ENCODE measurements around the gene LLGL1. TPM values are rescaled to one million over a fixed set of nuclear protein-coding genes. Genes with fewer than 3 reads are reported as not detected.

The LLGL1 gene
- total and polyA plus RNA-seq, 8 donors, result 3.4 to 8.4 (median 5.0) TPM

DNA sequence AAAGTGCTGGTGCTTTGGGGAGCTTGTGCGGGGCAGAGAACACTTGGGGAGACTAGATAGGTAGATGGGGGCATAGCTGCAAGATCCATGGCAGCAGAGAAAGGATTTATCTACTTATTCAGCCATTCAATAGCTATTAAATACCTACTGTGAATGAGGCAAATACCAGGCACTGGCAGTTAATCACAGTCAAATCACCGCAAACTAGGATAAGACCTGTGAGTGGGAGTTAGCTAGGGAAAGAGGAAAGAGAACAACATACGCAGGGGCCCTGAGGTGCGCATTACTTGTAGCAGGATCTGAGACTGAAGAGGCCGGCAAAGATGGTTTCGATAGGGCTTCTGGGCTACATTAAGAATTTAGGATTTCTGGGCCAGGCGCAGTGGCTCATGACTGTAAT is 45.6 kb upstream of the LLGL1 start:
- no peak overlapping the region for H3K27ac ChIP-seq
- no peaks in the 10 kb centered on the region for H3K9me3 ChIP-seq
- TF ChIP-seq, protein P1, sequence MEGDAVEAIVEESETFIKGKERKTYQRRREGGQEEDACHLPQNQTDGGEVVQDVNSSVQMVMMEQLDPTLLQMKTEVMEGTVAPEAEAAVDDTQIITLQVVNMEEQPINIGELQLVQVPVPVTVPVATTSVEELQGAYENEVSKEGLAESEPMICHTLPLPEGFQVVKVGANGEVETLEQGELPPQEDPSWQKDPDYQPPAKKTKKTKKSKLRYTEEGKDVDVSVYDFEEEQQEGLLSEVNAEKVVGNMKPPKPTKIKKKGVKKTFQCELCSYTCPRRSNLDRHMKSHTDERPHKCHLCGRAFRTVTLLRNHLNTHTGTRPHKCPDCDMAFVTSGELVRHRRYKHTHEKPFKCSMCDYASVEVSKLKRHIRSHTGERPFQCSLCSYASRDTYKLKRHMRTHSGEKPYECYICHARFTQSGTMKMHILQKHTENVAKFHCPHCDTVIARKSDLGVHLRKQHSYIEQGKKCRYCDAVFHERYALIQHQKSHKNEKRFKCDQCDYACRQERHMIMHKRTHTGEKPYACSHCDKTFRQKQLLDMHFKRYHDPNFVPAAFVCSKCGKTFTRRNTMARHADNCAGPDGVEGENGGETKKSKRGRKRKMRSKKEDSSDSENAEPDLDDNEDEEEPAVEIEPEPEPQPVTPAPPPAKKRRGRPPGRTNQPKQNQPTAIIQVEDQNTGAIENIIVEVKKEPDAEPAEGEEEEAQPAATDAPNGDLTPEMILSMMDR (IDR thresholded peaks at IDR 0.05), result no peak
- no peak for ATAC-seq
- no peaks in the 10 kb centered on the region for H3K36me3 ChIP-seq
- intact Hi-C loops (cut with DNase I), result no loop called here
- peaks cover 0 to 9% (median 6%) of the 10 kb centered on the region in 3 donors for H3K4me1 ChIP-seq
- H3K27me3 ChIP-seq, result no peaks in the 10 kb centered on the region
- no peak for FAIRE-seq
- WGBS, 2 donors, result 93 to 95% methylated on average over 7 of the region's 7 CpGs
- no peak overlapping the region for H3K4me3 ChIP-seq
- no peak for DNase-seq

DNA sequence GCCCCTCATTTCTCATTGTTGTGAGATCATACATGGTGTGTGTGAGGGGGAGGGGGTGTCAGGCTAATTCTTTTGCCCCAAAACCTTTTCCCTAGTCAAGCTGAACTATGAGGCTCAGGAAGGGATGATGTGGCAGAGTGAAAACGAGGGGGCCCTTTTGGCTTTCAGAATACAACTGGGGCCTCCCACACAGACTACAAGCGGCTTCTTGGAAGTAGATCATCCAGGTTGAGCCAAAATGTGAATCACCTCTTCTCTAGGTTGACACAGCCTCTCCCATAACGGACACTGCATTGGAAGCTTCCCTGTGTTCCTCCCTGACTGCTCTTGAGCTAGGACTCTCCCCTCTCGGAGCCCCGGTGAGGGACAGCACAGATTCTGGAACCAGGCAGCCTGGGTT is 44.1 kb upstream of the LLGL1 start:
- H3K4me3 ChIP-seq, result no peak overlapping the region
- H3K27me3 ChIP-seq, result no peaks in the 10 kb centered on the region
- H3K4me1 ChIP-seq, result peaks cover 0 to 14% (median 9%) of the 10 kb centered on the region in 3 donors
- TF ChIP-seq, protein P1 (IDR thresholded peaks at IDR 0.05), result no peak
- DNase-seq (no peak), FAIRE-seq (no peak), ATAC-seq (no peak)
- WGBS, 2 donors, result 77 to 81% methylated on average over 5 of the region's 5 CpGs
- no peaks in the 10 kb centered on the region for H3K9me3 ChIP-seq
- peak overlapping the region in 3 of 4 donors; percentile 94 to 98 (median 97) for H3K27ac ChIP-seq
- intact Hi-C loops (cut with DNase I), result no loop called here
- H3K36me3 ChIP-seq, result no peaks in the 10 kb centered on the region

DNA sequence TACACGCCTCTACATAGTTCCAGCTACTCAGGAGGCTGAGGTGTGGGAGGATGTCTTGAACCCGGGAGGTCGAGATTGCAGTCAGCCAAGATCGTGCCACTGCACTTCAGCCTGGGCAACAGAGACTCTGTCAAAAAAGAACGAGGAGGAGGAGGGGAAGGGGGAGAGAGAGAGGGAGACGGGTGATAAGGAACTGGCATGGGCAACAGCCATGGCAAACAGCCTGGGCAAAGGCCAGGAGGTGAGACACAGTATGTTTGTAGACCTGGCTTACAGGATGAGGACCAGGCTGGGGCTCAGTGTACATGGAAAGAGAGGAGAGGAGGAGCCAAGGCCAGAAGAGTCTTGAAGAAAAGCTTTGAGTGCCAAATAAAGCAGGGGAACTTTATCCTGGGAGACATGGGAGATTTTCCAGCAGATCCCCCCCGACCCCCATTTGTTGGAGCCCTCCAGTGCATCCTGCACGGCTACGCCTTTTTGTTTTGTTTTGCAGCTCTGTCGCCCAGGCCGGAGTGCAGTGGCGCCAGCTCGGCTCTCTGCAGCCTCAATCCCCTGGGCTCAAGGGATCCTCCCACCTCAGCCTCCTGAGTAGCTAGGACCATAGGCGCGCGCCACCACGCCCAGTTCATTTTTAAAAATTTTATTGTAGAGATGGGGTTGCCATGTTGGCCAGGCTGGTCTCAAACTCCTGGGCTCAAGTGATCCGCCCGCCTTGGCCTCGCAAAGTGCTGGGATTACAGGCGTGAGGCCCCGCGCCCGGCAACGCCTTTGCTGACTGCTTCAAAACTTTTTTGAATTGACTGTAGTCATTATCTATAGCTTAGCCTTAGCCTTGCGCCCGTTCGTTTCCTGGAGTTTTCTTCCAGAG is 43.1 kb upstream of the LLGL1 start:
- Histone ChIP-seq H3K27me3 (no peaks in the 10 kb centered on the region), H3K9me3 (no peaks in the 10 kb centered on the region), H3K4me3 (peak overlapping the region; percentile 63 to 93 (median 88)), H3K4me1 (peaks cover 0 to 23% (median 10%) of the 10 kb centered on the region in 3 donors), H3K27ac (peak overlapping the region; percentile 94 to 98 (median 97)), H3K36me3 (no peaks in the 10 kb centered on the region)
- DNase-seq (peak; percentile 64 to 83 (median 80)), FAIRE-seq (no peak), ATAC-seq (peak; percentile 28 to 49 (median 42))
- WGBS, 2 donors, result 7 to 22% methylated on average over 28 of the region's 28 CpGs
- TF ChIP-seq, protein P1 (IDR thresholded peaks at IDR 0.05), result no peak
- intact Hi-C loops (cut with DNase I), result no loop called here

DNA sequence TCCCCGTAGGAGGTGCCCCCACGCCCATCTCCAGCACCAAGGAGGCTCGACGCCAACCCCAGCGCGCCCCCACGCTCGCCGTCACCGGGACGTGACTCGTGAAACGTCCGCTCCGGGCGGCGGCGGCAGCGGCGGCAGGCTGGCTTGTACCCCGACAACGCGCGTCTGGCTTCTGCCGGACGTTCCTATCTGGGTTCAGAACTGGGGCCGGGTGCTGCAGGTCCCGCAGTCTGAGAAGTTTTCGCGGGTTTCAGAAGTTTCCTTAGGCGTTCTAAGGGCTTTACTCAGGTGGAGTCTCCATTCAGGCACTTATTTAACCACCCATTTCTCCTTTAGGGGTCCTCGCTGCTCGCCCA is 42.5 kb upstream of the LLGL1 start:
- no peaks in the 10 kb centered on the region for H3K9me3 ChIP-seq
- peaks cover 2 to 29% (median 11%) of the 10 kb centered on the region in 3 donors for H3K4me1 ChIP-seq
- no peaks in the 10 kb centered on the region for H3K36me3 ChIP-seq
- intact Hi-C loops (cut with DNase I), result no loop called here
- ATAC-seq, result peak; percentile 25 to 64 (median 51)
- TF ChIP-seq, protein P1 (IDR thresholded peaks at IDR 0.05), result no peak
- DNase-seq, result peak; percentile 79 to 92 (median 83)
- H3K27me3 ChIP-seq, result no peaks in the 10 kb centered on the region
- H3K27ac ChIP-seq, result peak overlapping the region; percentile 94 to 98 (median 97)
- WGBS, 2 donors, result 0% methylated on average over 33 of the region's 33 CpGs
- H3K4me3 ChIP-seq, result peak overlapping the region; percentile 63 to 93 (median 88)
- no peak for FAIRE-seq

Measured in pancreas (tissue), 10 donors.